Measurements from ENCODE around the gene FMR1NB.
A peak's percentile ranks its signal among the peaks of the same experiment; 100 is the strongest.

The FMR1NB gene

GRCh38 chrX:147981038-147981752 lies at the start of gene FMR1NB:
Gene FMR1NB (plus strand): TSS chrX:147981337. CDS start chrX:147981403, 66 bp downstream.
- no peak for DNase-seq (ENCODE audit: low spot score)

DNA sequence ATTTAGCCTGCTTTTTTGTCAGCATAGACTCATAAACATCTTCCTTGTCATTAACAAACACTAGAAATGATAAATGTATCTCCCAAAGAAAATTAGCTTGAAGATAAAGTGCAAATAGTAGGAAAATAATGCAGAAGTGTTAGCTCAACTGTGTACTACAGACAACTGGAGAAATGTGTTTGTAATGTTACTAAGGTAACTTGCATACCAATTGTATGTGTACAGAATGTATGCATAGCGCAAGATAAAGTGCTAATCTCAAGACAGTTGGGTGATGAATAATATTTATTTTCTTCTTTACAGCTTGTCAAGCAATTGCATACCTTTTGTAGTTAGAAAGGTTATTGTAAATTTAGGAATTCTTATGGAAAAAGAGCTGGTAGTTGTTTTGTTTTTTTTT lies 47.3 kb upstream of the FMR1NB start:
- DNase-seq (ENCODE audit: low spot score): no peak

GRCh38 chrX:147935156-147935758 lies 45.9 kb upstream of the FMR1NB start:
- DNase-seq (ENCODE audit: low spot score): no peak

GRCh38 chrX:147945286-147945685 lies 35.9 kb upstream of the FMR1NB start:
- no peak for DNase-seq (ENCODE audit: low spot score)

- DNase-seq (ENCODE audit: low spot score): no peak
Observed at GRCh38 chrX:147948531-147948930, 32.6 kb upstream of the FMR1NB start.

DNA sequence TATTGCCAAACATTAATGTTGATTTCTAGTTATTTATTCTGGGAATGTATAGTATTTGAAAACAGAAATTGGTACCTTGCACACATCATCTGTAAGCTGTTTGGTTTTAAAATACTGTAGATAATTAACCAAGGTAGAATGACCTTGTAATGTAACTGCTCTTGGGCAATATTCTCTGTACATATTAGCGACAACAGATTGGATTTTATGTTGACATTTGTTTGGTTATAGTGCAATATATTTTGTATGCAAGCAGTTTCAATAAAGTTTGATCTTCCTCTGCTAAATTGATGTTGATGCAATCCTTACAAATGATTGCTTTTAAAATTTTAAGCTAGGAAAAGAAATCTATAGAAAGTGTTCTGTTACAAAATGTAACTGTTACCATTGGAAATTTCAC lies 30.8 kb upstream of the FMR1NB start:
- no peak for DNase-seq (ENCODE audit: low spot score)

GRCh38 chrX:147953976-147954375 lies 27.2 kb upstream of the FMR1NB start:
- DNase-seq (ENCODE audit: low spot score): no peak

DNA sequence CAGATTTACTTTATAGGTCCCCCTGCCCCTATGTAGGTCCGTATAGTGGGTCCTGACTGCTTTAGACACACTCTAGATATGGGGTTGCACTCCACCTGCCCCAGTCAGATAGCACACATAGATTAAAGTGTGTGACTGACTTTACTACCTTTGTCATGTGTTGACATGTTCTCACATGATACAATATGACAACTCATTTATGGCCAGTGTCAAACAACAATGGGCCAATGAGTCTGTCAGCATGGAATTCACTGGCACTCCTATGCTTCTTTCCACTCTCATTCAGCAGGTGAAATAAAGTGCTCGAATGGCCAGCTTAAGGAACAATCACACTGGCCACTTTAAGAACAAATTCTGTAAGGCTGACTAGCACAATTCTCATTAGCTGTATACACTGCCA lies 23.8 kb upstream of the FMR1NB start:
- no peak for DNase-seq (ENCODE audit: low spot score)

- DNase-seq (ENCODE audit: low spot score): no peak
Observed at GRCh38 chrX:147958291-147958690, 22.8 kb upstream of the FMR1NB start.

- no peak for DNase-seq (ENCODE audit: low spot score)
Observed at GRCh38 chrX:147960722-147961121, 20.4 kb upstream of the FMR1NB start.

- no peak for DNase-seq (ENCODE audit: low spot score)
Observed at GRCh38 chrX:147962476-147962875, 18.7 kb upstream of the FMR1NB start.

GRCh38 chrX:147978931-147979330 lies 2.2 kb upstream of the FMR1NB start:
- DNase-seq (ENCODE audit: low spot score): no peak

- no peak for DNase-seq (ENCODE audit: low spot score)
Observed at GRCh38 chrX:148020329-148020728, 39.2 kb downstream of the FMR1NB start.

DNA sequence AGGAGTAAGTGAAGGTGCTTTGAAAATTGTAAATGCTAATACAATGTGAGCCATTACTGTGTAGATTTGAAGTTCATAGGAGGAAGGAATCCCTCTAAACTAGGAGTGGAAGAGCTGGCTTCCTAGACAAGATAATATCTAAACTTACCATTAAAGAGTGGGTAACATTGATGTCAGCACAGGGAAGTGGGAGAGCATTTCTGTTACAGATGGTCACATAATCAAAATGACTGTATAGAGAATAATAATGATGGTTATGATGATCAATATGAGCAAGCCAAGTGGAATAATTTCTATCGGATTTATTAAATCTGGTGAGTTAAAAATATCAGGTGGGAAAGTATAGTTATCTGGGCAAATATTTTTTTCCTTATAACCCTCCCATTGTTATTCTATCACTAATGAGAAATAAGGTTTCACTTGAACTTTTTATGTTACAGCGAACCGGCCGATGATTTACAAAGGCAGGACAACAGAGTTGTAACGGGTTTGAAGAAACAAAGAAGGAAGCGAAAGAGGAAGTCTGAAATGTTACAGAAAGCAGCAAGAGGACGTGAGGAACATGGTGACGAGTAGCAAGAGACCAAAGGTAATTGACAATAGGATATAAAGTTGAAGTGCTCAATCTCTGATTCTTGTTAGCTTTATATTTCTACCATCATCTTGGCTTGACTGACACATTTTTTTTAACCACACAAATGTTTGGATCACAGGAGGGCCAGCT lies 43.5 kb downstream of the FMR1NB start:
- DNase-seq (ENCODE audit: low spot score): no peak

GRCh38 chrX:148035380-148035779 lies 54.2 kb downstream of the FMR1NB start:
- DNase-seq (ENCODE audit: low spot score): no peak

DNA sequence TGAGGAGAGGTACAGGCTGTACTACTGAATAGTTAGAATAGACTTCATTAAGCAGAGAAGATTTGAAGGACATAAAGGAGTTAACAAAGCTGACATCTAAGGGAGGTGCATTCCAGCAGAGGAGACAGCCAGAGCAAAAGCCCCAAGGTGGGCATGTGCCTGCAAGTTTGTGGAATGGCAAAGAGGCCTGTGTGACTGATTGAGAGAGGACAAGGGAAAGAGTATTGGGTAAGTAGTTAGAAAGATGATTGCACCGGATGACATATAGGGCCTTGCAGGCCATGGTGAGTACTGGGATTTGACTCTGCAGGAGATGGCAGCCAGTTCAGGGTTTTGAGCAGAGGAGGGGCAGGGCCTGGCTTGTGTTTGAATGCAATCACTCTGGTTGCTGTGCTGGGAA lies 55.9 kb downstream of the FMR1NB start:
- no peak for DNase-seq (ENCODE audit: low spot score)

GRCh38 chrX:148043271-148043855 lies 62.2 kb downstream of the FMR1NB start:
- DNase-seq (ENCODE audit: low spot score): no peak

DNA sequence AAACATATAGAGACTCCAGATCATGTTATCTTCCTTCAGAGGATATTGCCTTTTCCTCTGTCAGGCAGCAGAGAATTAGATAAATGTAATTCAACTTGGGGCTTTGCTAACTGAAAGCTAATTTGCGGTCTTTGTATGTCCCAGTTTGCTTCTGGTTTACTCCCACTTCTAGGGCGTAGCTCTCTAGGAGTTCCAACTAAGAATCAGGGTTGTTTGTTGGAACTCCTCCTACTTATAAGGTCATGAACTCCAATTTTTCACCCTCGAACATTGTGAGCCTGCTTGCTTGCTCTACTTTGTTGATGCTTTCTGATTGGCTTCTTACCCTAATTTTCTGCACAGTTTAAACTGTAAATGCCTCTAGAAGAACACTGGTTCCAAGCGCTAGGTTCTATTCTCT lies 66.1 kb downstream of the FMR1NB start:
- DNase-seq (ENCODE audit: low spot score): no peak

DNA sequence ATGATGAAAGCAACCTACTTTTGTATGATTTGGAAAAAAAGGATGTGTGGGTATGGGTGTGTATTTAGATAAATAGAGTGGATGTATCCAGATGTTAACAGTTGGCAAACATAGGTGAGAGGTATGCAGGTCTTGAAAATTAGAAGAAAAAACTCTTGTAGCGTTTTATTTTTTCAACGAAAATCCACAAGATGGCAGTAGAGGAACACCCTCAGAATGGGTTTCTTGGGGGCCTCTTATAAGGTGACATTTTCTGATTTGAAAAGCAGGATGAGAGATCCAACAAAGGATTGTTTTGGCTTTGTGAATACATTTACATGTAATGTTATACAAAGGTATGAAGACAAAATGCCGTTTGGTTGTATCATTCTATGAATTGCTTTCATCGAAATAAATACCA lies 68.3 kb downstream of the FMR1NB start:
- DNase-seq (ENCODE audit: low spot score): peak; percentile 9

DNA sequence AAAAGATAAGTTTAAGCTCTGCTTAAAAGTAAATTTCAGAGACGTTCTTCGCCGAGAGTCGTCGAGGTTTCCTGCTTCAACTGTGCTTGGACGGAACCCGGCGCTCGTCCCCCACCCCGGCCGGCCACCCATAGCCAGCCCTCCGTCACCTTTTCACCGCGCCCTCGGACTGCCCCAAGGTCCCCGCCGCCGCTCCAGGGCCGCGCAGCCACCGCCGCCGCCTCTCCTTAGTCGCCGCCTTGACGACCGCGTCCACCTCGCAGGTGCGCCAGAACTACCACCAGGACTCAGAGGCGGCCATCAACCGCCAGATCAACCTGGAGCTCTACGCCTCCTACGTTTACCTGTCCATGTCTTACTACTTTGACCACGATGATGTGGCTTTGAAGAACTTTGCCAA lies 70.8 kb downstream of the FMR1NB start:
- DNase-seq (ENCODE audit: low spot score): no peak

- DNase-seq (ENCODE audit: low spot score): no peak
Observed at GRCh38 chrX:148067285-148067684, 86.1 kb downstream of the FMR1NB start.

DNA sequence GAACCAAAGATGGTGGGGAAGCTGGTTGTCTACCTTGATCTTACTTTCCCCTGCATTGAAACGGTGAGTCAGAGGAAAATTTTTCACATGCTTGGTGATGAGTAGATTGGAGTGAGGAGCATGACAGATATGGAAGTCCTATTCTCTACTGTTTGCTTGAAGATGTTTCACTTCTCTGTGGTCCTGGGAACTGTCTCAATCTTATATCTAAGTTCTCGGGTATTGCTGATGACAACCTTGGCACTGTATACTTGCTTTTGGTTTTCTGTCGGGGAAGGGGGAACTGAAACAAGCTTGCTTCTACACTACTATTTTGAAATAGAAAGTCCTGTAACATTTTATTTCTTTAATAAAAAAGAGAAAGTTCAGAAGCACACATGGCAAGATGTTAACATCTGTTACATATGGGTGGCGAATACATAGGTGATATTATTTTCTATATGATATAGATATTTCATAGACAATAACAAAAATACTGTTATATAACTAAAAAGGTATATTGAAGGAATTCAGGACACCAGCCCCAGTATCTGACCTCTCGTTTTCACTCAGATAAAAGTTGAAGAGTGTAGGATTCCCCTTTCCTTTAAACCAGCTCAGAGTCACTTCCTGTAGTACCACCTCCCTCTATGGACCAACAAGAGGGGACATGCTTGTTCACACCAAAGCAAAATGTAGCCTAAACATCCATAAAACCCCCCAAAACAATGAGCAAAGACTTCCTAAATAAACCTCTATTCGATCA lies 88.8 kb downstream of the FMR1NB start:
- DNase-seq (ENCODE audit: low spot score): no peak
